Head of caudate nucleus (tissue), 42 donors: ENCODE measurements around the gene PDCD6IP.

Experiments used
- DNase-seq, 42 donors: peaks; one replicate each; pipeline versions ENCODE4 v3.0.0 to v3.0.0-alpha.2; 2020 to 2021; ENCODE audit warnings: mixed read lengths in 7 of 42
- intact Hi-C: fragments of 100-400 bp; cut with DNase I; formaldehyde crosslinking; loops from one replicate; pipeline ENCODE4 v1.15.0; 2022

The PDCD6IP gene

DNA sequence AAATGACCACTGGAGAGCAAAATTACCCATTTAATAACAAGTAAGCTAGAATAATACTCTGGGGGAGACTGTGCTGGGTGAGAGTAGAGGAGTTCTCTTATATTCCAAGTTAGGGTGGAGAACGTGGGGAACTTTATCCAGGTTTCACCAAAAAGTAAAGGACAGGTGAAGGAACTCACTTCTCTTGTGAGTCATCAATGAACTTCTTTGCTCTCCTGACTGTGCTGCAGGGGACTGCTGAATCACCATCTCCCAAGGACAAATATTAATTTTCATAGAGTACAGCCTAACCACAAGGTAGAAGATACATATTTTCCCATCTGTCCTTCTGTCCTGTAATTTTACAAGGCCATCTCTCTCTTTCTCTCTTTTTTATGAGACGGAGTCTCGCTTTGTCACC is 8.3 kb upstream of the PDCD6IP start:
- intact Hi-C loops, result no loop called here

GRCh38 chr3:33791477-33792166 is 6.8 kb upstream of the PDCD6IP start:
- intact Hi-C loops, result no loop called here
- no peak for DNase-seq

More for the DNA sequence above, 8.3 kb upstream of the PDCD6IP start:
- no peak for DNase-seq

- DNase-seq, result no peak
- intact Hi-C loops, result no loop called here
Measured at GRCh38 chr3:33792167-33792892, 6.1 kb upstream of the PDCD6IP start.

DNA sequence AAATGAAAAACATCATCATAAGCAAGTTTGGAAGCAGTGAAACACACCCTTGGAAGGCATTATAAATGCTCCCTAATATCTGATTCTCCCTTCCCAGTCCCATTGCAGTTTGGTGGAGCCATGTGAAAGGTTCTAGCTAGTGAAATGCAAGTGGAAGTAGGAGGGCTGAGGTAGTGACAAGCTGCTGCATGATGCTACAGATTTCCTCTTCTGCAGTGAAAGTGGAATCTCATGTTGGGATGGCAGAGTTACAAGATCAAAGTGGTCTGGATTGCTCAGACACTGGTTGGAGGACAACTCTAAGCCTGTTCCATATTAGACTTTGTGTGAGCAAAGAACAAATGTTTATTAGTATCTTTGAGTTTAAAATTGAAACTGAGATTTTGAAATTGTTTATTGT is 3.3 kb upstream of the PDCD6IP start:
- no peak for DNase-seq
- intact Hi-C loops, result loop anchor here (5.0 kb wide), 1 partner anchor 353 kb away; the partner anchor contains the start of gene UBP1

DNA sequence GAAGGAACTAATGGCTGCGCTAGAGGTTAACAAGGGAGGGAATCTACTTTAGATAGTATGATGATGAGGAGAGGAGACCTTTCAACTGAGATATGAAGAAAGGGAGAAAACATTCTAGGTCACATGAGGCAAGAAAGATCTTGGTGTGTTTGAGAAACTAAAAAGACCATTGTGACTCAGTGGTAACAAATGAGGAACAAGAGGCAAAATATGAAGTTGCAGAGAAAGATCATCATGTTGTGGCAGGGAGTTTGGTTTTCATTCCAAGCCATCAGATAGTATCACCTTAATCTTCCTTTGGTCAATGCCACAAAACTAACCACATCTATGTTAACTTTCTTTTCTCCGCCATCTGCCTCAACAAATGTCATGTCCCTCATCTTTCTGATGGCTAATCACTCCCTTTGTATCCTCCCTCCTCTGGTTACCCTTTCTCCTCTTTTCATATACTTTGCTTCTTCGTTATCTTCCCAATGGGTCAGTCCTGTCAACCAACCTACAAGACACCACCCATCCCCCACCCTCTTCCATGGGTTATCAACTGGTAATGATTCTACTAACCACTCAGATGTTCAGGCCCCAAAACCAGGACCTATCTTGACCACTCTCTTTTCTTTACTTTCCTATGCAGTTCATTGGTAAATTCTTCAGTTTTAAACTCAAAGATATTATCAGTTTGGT is 2.4 kb upstream of the PDCD6IP start:
- no peak for DNase-seq
- intact Hi-C loops, result loop anchor here (5.0 kb wide), 1 partner anchor 354 kb away; the partner anchor contains the start of gene UBP1

GRCh38 chr3:33798113-33798417 is 365 bp upstream of the PDCD6IP start:
- DNase-seq, result no peak
- intact Hi-C loops, result loop anchor here (5.0 kb wide), 1 partner anchor 356 kb away; the partner anchor contains the start of gene UBP1

DNA sequence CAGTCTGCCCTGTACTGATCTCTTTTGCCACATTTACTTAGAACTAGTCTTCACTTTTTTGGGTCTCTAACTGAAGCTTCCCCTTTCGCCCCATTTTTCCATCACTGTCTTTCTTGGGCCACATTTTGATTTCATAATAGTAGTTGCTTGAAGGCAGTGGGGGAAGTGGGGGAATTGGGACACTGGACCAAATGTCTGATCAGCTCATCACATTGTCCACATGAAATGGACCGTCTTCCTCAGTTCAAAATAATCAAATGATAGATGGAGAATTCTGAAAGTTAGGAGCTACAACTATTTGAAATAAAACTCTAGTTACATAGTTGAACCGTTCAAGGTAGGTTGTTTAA is 747 bp downstream of the PDCD6IP start:
- intact Hi-C loops, result loop anchor here (5.0 kb wide), 1 partner anchor 357 kb away; the partner anchor contains the start of gene UBP1
- DNase-seq, result no peak

- DNase-seq, result no peak
- intact Hi-C loops, result no loop called here
Measured at GRCh38 chr3:33803252-33803651, 4.8 kb downstream of the PDCD6IP start.

DNA sequence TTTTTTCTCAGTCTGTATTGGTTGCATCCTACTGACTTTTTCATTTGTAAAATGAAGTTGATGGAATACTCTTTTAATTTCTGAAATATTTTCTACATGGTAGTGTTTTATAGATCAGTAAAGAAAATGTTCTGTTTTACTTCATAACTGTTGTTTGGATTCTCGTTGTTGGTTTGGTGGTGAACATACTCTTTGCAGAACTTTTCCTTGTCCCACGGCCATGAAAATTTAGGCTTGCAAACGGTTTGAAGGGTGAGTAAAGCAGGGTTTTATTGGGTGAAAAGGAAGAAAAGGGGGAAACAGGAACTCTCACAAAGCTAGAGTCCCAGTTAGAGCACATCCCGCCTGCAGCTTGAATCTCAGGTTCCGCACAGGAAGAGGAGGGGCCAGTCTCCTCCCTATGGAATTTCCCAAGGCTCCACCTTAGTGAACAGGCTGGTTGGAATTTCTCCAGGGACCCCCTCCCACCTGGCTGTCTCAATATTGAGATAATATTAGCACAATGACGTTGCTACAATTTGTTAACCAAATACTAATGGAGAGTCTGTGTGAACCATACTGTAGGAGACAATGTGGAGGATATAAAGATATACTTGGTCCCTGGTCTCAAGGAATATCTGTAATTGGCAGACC is 5.6 kb downstream of the PDCD6IP start:
- DNase-seq, result no peak
- intact Hi-C loops, result no loop called here

DNA sequence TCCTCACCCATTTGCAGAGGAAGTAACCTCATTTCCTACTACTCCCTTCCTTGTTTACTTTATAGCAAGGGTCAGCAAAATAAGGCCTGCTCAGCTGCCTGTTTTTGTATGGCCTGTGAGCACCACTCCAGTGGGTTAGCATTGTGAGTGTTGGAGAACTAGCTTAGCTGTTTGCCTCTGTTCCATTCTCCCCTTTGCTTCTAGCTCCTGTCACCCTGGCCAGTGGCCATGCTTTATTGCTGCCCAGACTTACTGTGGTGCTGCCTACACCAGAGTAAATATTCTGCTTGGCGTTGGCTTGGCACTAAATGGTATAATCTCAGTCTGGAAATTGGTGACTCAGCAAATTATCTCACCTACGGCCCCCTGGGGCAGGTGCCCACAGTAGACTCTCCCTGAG is 8.8 kb downstream of the PDCD6IP start:
- no peak for DNase-seq
- intact Hi-C loops, result no loop called here

- intact Hi-C loops, result no loop called here
- DNase-seq, result no peak
Measured at GRCh38 chr3:33808559-33808958, 10.1 kb downstream of the PDCD6IP start.

DNA sequence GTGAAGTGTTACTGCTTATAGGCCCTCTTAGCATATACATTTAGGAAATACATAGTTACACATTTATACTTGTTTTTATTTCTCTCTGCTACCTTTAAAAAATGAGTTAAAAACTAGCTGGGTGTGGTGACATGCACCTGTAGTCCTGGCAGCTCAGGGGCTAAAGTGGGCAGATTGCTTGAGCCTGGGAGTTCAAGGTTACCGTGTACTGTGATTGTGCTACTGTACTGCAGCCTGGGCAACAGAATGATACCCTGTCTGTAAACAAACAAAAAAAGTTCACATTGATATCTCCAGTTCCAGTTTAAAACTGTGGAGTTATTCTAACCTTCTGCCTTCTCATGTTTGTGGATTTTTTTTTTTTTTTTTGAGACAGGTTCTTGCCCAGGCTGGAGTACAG is 12.1 kb downstream of the PDCD6IP start:
- DNase-seq, result no peak
- intact Hi-C loops, result no loop called here

DNA sequence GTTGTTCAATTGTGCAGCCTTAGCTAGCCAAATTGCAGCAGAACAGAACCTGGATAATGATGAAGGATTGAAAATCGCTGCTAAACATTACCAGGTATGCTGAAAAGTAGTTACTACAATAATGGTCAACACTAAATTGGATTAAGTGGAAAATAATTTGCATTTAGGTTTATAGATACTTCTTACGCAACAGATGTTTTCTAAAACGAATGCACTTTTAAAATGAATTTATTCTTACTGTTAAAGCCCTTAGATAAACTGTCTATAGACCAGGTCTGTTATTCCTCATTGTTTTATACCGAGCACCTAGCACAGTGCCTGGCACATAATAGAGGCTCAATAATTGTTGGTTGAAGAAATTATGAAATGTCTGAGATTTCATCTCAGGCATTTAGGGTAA is 23.6 kb downstream of the PDCD6IP start:
- intact Hi-C loops, result no loop called here

DNA sequence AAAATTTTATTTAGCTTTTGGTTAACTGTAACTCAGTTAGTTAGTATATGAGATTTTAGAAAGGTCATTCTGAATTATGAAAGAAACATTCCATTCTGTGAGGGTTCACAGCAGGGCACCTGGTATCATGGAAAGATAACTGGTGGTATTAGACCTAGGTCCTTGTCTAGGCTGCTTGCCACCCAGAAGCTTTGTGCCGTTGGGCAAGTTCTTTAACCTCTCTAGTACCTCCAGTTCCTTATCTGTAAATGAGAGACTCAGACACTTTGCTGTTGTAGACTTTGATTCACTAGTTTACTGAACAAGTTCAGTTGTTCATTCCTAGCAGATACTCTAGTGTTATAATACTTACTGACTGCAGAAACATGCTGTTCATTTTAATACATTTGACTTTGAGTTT is 25.4 kb downstream of the PDCD6IP start:
- intact Hi-C loops, result no loop called here
- no peak for DNase-seq

More for the DNA sequence above, 23.6 kb downstream of the PDCD6IP start:
- no peak for DNase-seq

DNA sequence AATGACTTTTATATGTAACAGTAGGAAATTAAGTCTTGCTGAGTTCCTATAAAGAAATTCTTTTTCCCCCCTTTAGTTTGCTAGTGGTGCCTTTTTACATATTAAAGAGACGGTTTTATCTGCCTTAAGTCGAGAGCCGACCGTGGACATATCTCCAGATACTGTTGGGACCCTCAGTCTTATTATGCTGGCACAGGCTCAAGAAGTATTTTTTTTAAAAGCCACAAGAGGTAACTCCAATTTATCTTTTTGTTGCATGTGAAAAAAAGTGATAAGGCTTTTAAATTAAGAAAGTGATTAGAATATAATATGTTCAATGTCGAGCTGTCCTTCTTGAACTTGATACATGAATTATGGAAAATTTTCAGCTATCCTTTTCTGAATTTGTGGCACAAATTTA is 26.7 kb downstream of the PDCD6IP start:
- intact Hi-C loops, result no loop called here

GRCh38 chr3:33826206-33826605 is 27.8 kb downstream of the PDCD6IP start:
- DNase-seq, result no peak
- intact Hi-C loops, result no loop called here

More for the DNA sequence above, 26.7 kb downstream of the PDCD6IP start:
- DNase-seq, result no peak

DNA sequence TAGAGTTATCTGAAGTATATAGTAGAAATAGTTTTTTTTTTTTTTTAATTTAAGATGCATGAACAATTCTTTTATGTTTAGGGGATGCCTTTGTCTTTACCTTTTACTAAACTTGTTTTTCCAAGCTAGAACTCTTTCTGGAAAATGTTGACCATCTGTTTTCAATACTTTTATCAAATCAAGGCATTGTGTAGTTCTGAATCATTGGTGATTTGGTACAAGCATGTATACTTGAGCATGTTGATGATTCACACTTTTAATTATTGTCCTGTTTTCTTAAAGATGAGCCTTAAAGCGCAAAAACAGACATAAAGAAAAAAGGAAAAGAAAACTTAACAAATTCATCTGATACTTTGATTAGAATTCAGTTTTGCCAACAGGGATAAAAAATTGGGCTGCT is 28.3 kb downstream of the PDCD6IP start:
- intact Hi-C loops, result no loop called here
- no peak for DNase-seq

DNA sequence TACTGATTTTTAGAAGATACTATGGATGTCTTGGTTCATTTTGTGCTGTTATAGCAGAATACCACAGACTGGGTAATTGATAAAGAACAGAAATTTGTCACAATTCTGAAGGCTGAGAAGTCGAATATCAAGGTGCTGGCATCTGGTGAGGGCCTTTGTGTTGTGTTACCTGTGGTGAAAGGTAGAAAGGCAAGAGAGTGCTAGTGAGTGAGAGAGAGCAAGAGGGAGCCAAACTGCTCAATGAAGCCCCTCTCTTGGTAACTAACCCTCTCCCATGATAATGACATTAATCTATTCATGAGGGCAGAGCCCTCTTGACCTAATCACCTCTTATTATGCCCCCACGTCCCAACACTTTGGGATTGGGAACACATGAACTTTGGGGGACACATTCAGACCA is 31.3 kb downstream of the PDCD6IP start:
- DNase-seq, result no peak
- intact Hi-C loops, result no loop called here

GRCh38 chr3:33831053-33831452 is 32.6 kb downstream of the PDCD6IP start:
- intact Hi-C loops, result no loop called here

More at GRCh38 chr3:33831053-33831452, 32.6 kb downstream of the PDCD6IP start:
- no peak for DNase-seq
